GM23338 (cell line): Measurements from ENCODE around the gene TNS4. TPM values are rescaled to one million over a fixed set of nuclear protein-coding genes. Genes with fewer than 3 reads are reported as not detected.

Experiments
- EZH2 ChIP-seq: fragments of 200-600 bp; sonication (generic); IDR thresholded peaks from one replicate; pipeline ENCODE4 v1.8.0; 2017; ENCODE audit warnings: antibody characterized with exemption, mild to moderate bottlenecking, low read depth; ENCODE audit not compliant: unreplicated experiment
- EZH2phosphoT487 ChIP-seq: fragments of 200-600 bp; sonication (generic); IDR thresholded peaks from one replicate; pipeline ENCODE4 v1.8.1; 2018; ENCODE audit warnings: antibody characterized with exemption; ENCODE audit not compliant: unreplicated experiment
- REST ChIP-seq: IDR thresholded peaks from one replicate; pipeline ENCODE4 v1.6.1; 2018; ENCODE audit warnings: antibody characterized with exemption; ENCODE audit not compliant: unreplicated experiment
- ZNF462 ChIP-seq: fragments of 250-450 bp; sonication (Bioruptor Pico); IDR thresholded peaks from 2 replicates; pipeline ENCODE4 v1.5.0; 2020; ENCODE audit warnings: mild to moderate bottlenecking, moderate library complexity
- polyA plus RNA-seq: library from polyadenylated mRNA; unstranded; fragments of >200 nt; fragmentation: Nextera tagmentation; extraction: Ambion mirVana; gene quantifications from 2 replicates; pipeline ENCODE4 v1.2.1, GENCODE V29; 2016
- total RNA-seq: library from RNA; depleted of rRNA; stranded (reverse); fragments of >200 nt; shearing (Covaris generic); gene quantifications from 2 replicates; pipeline ENCODE4 v1.2.3, GENCODE V29; 2014

Gene TNS4
- total and polyA plus RNA-seq, 2 experiments from 2014 or later: 0.31 to 4.9 TPM

- TF ChIP-seq REST (no peak), ZNF462 (no peak), EZH2phosphoT487 (no peak), EZH2 (no peak)
These were observed 36.9 kb upstream of the TNS4 start (continued) for GRCh38 chr17:40538019-40538935.
